NCI-H2171 (cell line): ENCODE results near the gene MACROD2.

Experiments used
- DNase-seq: peaks from one replicate; lab custom pipeline; 2025; lab: John Stamatoyannopoulos, UW

Gene MACROD2

GRCh38 chr20:15593081-15593480 is 1597.8 kb downstream of the MACROD2 start:
- no peak for DNase-seq

- DNase-seq: no peak
These were observed 1598.9 kb downstream of the MACROD2 start for GRCh38 chr20:15594158-15594695.

- DNase-seq: no peak
These were observed 1601.0 kb downstream of the MACROD2 start for GRCh38 chr20:15596220-15596890.

- no peak for DNase-seq
These were observed 1602.0 kb downstream of the MACROD2 start for GRCh38 chr20:15597306-15597705.

DNA sequence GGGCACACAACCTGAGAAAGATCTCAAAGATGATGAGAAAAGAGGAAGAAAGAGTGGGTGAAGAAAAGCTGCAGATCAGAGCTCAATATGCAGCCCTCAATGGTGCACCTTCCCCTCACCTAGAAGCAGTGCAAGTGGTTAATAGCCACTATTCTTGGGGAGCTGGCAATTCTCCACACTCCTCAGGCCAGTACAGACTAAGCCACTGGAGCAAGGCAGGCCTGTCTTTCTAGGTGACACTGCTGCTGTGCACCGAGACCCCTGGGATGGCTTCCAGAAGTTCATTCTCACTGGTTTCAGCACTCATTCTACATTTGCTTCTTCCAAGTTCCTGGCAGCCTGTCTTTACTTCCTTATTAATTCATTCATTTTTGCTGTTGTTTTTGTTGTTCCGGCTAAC is 1604.6 kb downstream of the MACROD2 start:
- no peak for DNase-seq

DNA sequence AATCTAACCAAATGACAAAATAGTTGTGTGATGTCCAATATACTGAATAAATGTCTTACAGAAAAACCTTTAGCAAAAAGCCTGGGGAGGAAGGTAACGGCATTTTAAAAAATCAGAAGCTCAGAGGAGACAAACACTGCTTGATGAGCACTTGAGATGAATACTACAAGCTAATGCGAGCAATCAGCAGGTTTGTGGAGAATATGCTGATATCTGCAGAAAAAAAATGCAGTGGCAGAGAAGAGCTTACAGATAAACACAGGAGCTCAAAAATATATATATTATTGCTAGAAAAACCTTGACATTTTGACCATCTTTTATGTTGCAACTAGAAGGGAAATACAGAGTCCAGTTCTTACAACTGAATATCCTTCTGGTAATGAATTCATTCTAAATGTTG is 1605.2 kb downstream of the MACROD2 start:
- no peak for DNase-seq

DNA sequence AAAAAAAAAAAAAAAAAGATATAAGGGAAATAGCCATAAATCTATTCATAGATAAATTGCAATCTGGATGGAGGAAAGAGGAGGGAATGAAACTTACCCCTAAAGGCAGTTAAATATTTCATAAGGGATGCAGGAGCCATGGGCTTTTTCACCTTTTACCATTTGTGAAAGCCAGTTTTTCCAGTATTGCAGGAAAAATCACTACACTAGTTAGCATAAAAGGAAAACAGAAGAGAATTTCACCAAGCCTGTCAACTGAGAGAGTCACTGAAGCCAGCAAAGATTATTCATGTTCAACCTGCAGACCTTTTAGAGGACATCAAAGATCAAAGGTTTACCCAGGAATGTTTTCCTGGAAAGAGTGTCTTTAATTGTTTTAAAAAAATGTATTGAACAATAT is 1608.2 kb downstream of the MACROD2 start:
- DNase-seq: no peak

- DNase-seq: no peak
These were observed 1608.9 kb downstream of the MACROD2 start for GRCh38 chr20:15603978-15604805.

- no peak for DNase-seq
These were observed 1614.6 kb downstream of the MACROD2 start for GRCh38 chr20:15609921-15610320.

GRCh38 chr20:15610787-15611186 is 1615.5 kb downstream of the MACROD2 start:
- DNase-seq: no peak

DNA sequence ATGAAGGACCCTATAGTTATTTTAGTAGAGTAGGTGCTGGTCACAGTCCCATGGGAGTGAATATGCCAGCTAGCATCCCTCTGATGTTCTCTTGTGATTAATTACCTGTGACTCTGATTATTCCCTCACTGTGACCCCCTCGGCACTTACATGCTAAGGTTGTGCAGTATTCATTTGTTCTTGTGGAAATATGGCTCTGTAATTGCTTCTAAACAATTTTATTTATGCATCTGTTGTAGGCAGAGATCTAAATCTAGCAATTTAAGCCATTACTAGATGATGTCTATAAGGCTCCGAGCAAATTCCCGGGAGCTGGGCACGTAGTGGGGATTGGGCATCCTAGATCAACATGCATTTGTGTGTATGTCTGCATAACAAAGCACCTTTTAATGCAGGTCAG is 1616.2 kb downstream of the MACROD2 start:
- DNase-seq: no peak

DNA sequence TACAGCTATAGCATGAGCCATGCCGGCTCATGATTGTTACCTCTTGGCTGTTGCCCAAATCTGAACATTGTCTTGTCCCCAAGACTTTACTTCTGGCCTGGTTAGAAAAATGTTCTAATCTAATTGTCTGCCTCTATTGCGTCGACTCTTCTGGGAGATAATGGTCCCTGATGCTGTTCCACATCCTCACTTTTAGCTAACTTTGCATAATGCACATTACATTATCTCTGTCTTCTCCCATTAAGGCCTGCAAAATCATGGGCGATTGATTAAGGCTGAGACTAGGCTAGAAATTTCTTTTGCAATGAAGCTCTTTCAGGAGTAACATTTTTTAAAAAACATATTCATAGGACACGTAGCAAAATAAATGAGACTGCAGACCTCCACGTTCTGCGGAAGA is 1616.9 kb downstream of the MACROD2 start:
- DNase-seq: no peak

DNA sequence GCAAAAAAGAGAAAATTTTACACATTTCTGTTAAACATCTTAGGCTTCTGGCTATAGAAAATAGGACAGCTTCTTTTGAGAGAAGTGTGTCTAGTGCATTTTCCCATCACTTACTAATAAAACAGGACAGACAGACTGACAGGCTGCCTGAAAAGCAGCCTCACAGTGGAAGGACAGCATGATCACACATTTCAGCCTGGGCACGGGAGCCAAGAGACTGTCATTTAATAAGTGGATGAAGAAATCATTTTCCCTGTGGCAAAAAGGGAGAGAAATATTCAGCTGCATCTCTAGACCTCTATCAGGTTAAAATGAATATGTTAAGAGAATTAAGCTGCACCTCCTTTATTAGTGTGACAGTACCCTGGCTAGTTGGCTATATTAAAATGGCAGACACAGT is 1617.5 kb downstream of the MACROD2 start:
- no peak for DNase-seq

DNA sequence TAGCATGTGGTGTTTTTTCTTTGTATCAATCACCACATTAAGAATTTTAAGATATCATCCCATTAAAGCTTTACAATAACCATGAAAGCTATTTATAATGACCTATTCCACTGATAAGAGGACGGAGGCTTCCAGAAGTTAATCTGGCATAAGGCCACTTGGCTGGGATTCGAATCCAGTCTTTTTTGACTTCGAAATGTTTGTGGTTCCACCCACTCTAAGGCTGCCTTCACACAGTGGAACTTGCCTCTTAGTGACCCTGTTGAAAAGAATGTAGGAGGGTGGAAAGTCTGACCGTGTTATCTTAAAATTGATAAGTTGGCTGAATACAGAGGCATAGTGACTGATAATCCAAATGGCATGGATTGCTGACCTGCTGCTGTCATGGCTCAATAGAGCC is 1618.2 kb downstream of the MACROD2 start:
- no peak for DNase-seq

- DNase-seq: peak; percentile 67
These were observed 1621.3 kb downstream of the MACROD2 start for GRCh38 chr20:15616626-15617025.

GRCh38 chr20:15618110-15618509 is 1622.8 kb downstream of the MACROD2 start:
- no peak for DNase-seq

- DNase-seq: no peak
These were observed 1623.6 kb downstream of the MACROD2 start for GRCh38 chr20:15618912-15619311.

- no peak for DNase-seq
These were observed 1624.0 kb downstream of the MACROD2 start for GRCh38 chr20:15619341-15619740.

- no peak for DNase-seq
These were observed 1624.5 kb downstream of the MACROD2 start for GRCh38 chr20:15619816-15620215.

DNA sequence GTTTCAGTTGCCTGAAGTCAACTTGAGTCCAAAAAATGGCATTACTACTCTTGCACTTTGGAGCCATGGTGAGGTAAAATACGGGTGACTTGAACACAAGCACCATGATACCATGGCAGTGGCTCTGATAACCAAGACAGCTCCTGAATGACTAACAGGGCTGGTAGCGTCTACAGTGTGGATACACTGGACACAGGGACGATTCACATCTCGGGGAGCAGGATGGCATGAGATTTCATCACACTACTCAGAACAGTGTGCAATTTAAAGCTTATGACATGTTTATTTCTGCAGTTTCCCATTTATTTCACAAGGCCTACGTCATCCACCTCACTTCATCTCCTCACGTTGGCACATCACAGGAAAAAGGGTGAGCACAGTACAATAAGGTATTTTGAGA is 1627.1 kb downstream of the MACROD2 start:
- DNase-seq: no peak

GRCh38 chr20:15623215-15623614 is 1627.9 kb downstream of the MACROD2 start:
- no peak for DNase-seq

- no peak for DNase-seq
These were observed 1630.7 kb downstream of the MACROD2 start for GRCh38 chr20:15625981-15626380.

GRCh38 chr20:15627089-15627488 is 1631.8 kb downstream of the MACROD2 start:
- DNase-seq: no peak
